Spleen (tissue), 11 donors: ENCODE measurements around the gene CAMTA1. TPM values are rescaled to one million over a fixed set of nuclear protein-coding genes. Genes with fewer than 3 reads are reported as not detected.

ENCODE experiments used
- DNase-seq: peaks from one replicate; pipeline ENCODE4 v3.0.0-alpha.2; 2020
- H3K27ac ChIP-seq, 8 donors: fragments of 200-600 bp; sonication (generic) in 7 of 8; 1 replicate in 4 of 8; 2 replicates in 4 of 8; pipeline versions ENCODE4 v1.5.0 to v1.8.0; 2016 to 2021; ENCODE audit warnings: inconsistent platforms in 4 of 8, mild to moderate bottlenecking in 4 of 8, moderate library complexity in 1 of 8
- H3K27me3 ChIP-seq, 7 donors: fragments of 200-600 bp; sonication (generic) in 6 of 7; replicated peaks in 1 of 7; 1 replicate in 4 of 7; 2 replicates in 3 of 7; pipeline versions ENCODE4 v1.5.0 to v1.8.0; 2016 to 2021; ENCODE audit warnings: inconsistent platforms in 3 of 7, mild to moderate bottlenecking in 1 of 7
- H3K36me3 ChIP-seq, 6 donors: fragments of 200-600 bp; sonication (generic) in 5 of 6; 1 replicate in 4 of 6; 2 replicates in 2 of 6; pipeline versions ENCODE4 v1.5.0 to v1.8.0; 2016 to 2021; ENCODE audit warnings: inconsistent platforms in 2 of 6
- H3K4me1 ChIP-seq, 6 donors: fragments of 200-600 bp; sonication (generic) in 5 of 6; 1 replicate in 3 of 6; 2 replicates in 3 of 6; pipeline versions ENCODE4 v1.5.0 to v1.8.0; 2016 to 2021; ENCODE audit warnings: inconsistent platforms in 3 of 6
- H3K4me3 ChIP-seq, 8 donors: fragments of 200-600 bp; sonication (generic) in 7 of 8; 1 replicate in 4 of 8; 2 replicates in 4 of 8; pipeline versions ENCODE4 v1.5.0 to v1.8.0; 2016 to 2021; ENCODE audit warnings: inconsistent platforms in 4 of 8, mild to moderate bottlenecking in 4 of 8, moderate library complexity in 2 of 8
- H3K9me3 ChIP-seq, 8 donors: fragments of 200-600 bp; sonication (generic) in 7 of 8; 1 replicate in 4 of 8; 2 replicates in 4 of 8; pipeline versions ENCODE4 v1.5.0 to v1.8.0; 2016 to 2021; ENCODE audit warnings: inconsistent platforms in 4 of 8
- CTCF ChIP-seq, 11 experiments: fragments of 200-600 bp in 7 of 11; fragments of 450-650 bp in 4 of 11; sonication (generic) in 4 of 11; IDR thresholded peaks in 8 of 11; conservative IDR thresholded peaks in 3 of 11; 1 replicate in 7 of 11; 2 replicates in 4 of 11; pipeline versions ENCODE4 v1.4.0 to v1.8.0; 2016 to 2021; ENCODE audit warnings: antibody characterized with exemption in 11 of 11, inconsistent platforms in 4 of 11, mild to moderate bottlenecking in 1 of 11
- POLR2A ChIP-seq, 3 donors: fragments of 450-650 bp; IDR thresholded peaks; one replicate each; pipeline ENCODE4 v1.5.1; 2017; ENCODE audit warnings: antibody characterized with exemption in 3 of 3, mild to moderate bottlenecking in 1 of 3
- POLR2AphosphoS5 ChIP-seq, 3 donors: sonication (generic); formaldehyde crosslinking; IDR thresholded peaks; one replicate each; pipeline ENCODE4 v1.5.1; 2017; ENCODE audit warnings: antibody characterized with exemption in 3 of 3
- WGBS, 5 donors: extraction: QIAGEN DNeasy Blood & Tissue Kit in 3 of 5; methylation state at CpG; one replicate each; pipeline versions ENCODE4 v1.1.5 to v1.1.7; 2013 to 2018; 5-methylcytosine and 5-hydroxymethylcytosine counted together
- intact Hi-C: fragments of 100-400 bp; cut with DNase I; formaldehyde crosslinking; loops from one replicate; pipeline ENCODE4 v1.15.0; 2023; ENCODE audit warnings: low total_unique reads
- polyA plus RNA-seq, 3 donors: library from polyadenylated mRNA; stranded (reverse); fragments of 200-250 nt; gene quantifications; one replicate each; pipeline ENCODE4 v1.2.1, GENCODE V29; 2013
- total RNA-seq, 7 donors: library from RNA; depleted of rRNA in 3 of 7; stranded (reverse); fragments of >200 nt in 3 of 7; fragmentation: NEBNext Ultra II Directional in 4 of 7; extraction: Animal tissue kit (Norgen Biotek cat#: 25700) in 4 of 7; gene quantifications; one replicate each; pipeline versions ENCODE4 v1.1.0 to v1.2.1, GENCODE V29; 2016 to 2021
- donor health status: healthy with polysubstance abuse.
- donor health status: DM: no; HTN: no; CAD: no; lungs with moderate emphysema.
- donor health status: DM: no; HTN: no; CAD: no.
- donor health status: Bipolar disorder and iron deficiency.
- donor health status: healthy.
- donor health status: DM: no; HTN: no; CAD: no.
- donor health status: DM: yes; HTN: yes; CAD: no.

Gene CAMTA1
- total and polyA plus RNA-seq, 10 donors, result 53.0 to 106 (median 77.3) TPM

GRCh38 chr1:7084232-7084894, 299.1 kb downstream of the CAMTA1 start:
- Histone ChIP-seq H3K36me3 (no peaks in the 10 kb centered on the region), H3K4me3 (no peak overlapping the region), H3K27ac (no peak overlapping the region), H3K27me3 (no peaks in the 10 kb centered on the region), H3K9me3 (peaks cover 0 to 19% (median 13%) of the 10 kb centered on the region in 8 donors), H3K4me1 (no peaks in the 10 kb centered on the region)
- 68 to 74% (median 71%) methylated on average over 17 of the region's 17 CpGs for WGBS, 5 donors
- intact Hi-C loops, result no loop called here
- DNase-seq, result no peak
- TF ChIP-seq POLR2A (IDR thresholded peaks at IDR 0.05) (no peak), CTCF (IDR thresholded peaks at IDR 0.05 in 8 of 11, conservative IDR thresholded peaks at IDR 0.05 in 3 of 11) (no peak), POLR2AphosphoS5 (IDR thresholded peaks at IDR 0.05) (no peak)

GRCh38 chr1:7085521-7085920, 300.3 kb downstream of the CAMTA1 start:
- Histone ChIP-seq H3K4me1 (no peaks in the 10 kb centered on the region), H3K27ac (no peak overlapping the region), H3K27me3 (no peaks in the 10 kb centered on the region), H3K4me3 (no peak overlapping the region), H3K36me3 (no peaks in the 10 kb centered on the region), H3K9me3 (peaks cover 0 to 7% (median 3%) of the 10 kb centered on the region in 8 donors)
- 69 to 92% (median 79%) methylated on average over 2 to 6 of the region's 6 CpGs for WGBS, 5 donors
- no peak for DNase-seq
- intact Hi-C loops, result no loop called here
- TF ChIP-seq POLR2A (IDR thresholded peaks at IDR 0.05), result no peak
- no peak for TF ChIP-seq POLR2AphosphoS5 (IDR thresholded peaks at IDR 0.05)
- no peak for TF ChIP-seq CTCF (IDR thresholded peaks at IDR 0.05 in 8 of 11, conservative IDR thresholded peaks at IDR 0.05 in 3 of 11)

- WGBS, 5 donors, result 73 to 78% (median 74%) methylated on average over 11 of the region's 11 CpGs
- intact Hi-C loops, result no loop called here
- Histone ChIP-seq H3K36me3 (no peaks in the 10 kb centered on the region), H3K9me3 (peaks cover 0 to 3% (median 0%) of the 10 kb centered on the region in 8 donors), H3K4me1 (no peaks in the 10 kb centered on the region), H3K27me3 (no peaks in the 10 kb centered on the region), H3K27ac (no peak overlapping the region), H3K4me3 (no peak overlapping the region)
- DNase-seq, result no peak
- TF ChIP-seq CTCF (IDR thresholded peaks at IDR 0.05 in 8 of 11, conservative IDR thresholded peaks at IDR 0.05 in 3 of 11) (no peak), POLR2A (IDR thresholded peaks at IDR 0.05) (no peak), POLR2AphosphoS5 (IDR thresholded peaks at IDR 0.05) (no peak)
Measured at GRCh38 chr1:7086106-7086505, 300.9 kb downstream of the CAMTA1 start.

- Histone ChIP-seq H3K9me3 (no peaks in the 10 kb centered on the region), H3K4me1 (no peaks in the 10 kb centered on the region), H3K27ac (no peak overlapping the region), H3K36me3 (no peaks in the 10 kb centered on the region), H3K4me3 (no peak overlapping the region), H3K27me3 (no peaks in the 10 kb centered on the region)
- DNase-seq, result no peak
- 88 to 96% (median 91%) methylated on average over 8 to 9 of the region's 9 CpGs for WGBS, 5 donors
- TF ChIP-seq POLR2A (IDR thresholded peaks at IDR 0.05) (no peak), POLR2AphosphoS5 (IDR thresholded peaks at IDR 0.05) (no peak), CTCF (IDR thresholded peaks at IDR 0.05 in 8 of 11, conservative IDR thresholded peaks at IDR 0.05 in 3 of 11) (no peak)
- intact Hi-C loops, result no loop called here
Measured at GRCh38 chr1:7087888-7088287, 302.6 kb downstream of the CAMTA1 start.
